Measurements from ENCODE around the gene EIF4E. TPM values are rescaled to one million over a fixed set of nuclear protein-coding genes. Genes with fewer than 3 reads are reported as not detected.
"Not testable (repeated sequence)": the region's sequence is repeated elsewhere in the genome, so short reads cannot be mapped to it uniquely, and the experiment has no call there.

The EIF4E gene
- total and polyA plus RNA-seq, 4 donors: 10.4 to 121 (median 57.8) TPM

GRCh38 chr4:98937986-98938720 is 9.2 kb upstream of the EIF4E start:
- Histone ChIP-seq H3K9me3 (ENCODE audit: control insufficient read depth in 4 of 4, insufficient read depth in 3 of 4, low read length in 3 of 4) (no peaks in the 10 kb centered on the region), H3K36me3 (ENCODE audit: control insufficient read depth in 4 of 4, insufficient read depth in 4 of 4, low read length in 4 of 4) (no peaks in the 10 kb centered on the region), H3K9ac (ENCODE audit: insufficient read depth in 1 of 2, low read length in 2 of 2) (no peak overlapping the region), H3K27me3 (ENCODE audit: control insufficient read depth in 3 of 3, insufficient read depth in 3 of 3, low read length in 2 of 3) (no peaks in the 10 kb centered on the region), H3K4me1 (ENCODE audit: control insufficient read depth in 5 of 5, insufficient read depth in 5 of 5, low read length in 5 of 5) (no peaks in the 10 kb centered on the region), H3K27ac (ENCODE audit: low read depth in 1 of 2, low read length in 1 of 2) (no peak overlapping the region), H3K4me3 (no peak overlapping the region)
- 65 to 68% methylated on average over 2 of the region's 2 CpGs for WGBS, 2 donors
- TF ChIP-seq, protein P1, sequence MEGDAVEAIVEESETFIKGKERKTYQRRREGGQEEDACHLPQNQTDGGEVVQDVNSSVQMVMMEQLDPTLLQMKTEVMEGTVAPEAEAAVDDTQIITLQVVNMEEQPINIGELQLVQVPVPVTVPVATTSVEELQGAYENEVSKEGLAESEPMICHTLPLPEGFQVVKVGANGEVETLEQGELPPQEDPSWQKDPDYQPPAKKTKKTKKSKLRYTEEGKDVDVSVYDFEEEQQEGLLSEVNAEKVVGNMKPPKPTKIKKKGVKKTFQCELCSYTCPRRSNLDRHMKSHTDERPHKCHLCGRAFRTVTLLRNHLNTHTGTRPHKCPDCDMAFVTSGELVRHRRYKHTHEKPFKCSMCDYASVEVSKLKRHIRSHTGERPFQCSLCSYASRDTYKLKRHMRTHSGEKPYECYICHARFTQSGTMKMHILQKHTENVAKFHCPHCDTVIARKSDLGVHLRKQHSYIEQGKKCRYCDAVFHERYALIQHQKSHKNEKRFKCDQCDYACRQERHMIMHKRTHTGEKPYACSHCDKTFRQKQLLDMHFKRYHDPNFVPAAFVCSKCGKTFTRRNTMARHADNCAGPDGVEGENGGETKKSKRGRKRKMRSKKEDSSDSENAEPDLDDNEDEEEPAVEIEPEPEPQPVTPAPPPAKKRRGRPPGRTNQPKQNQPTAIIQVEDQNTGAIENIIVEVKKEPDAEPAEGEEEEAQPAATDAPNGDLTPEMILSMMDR (IDR thresholded peaks at IDR 0.05; ENCODE audit: control extremely low read depth, extremely low read depth): no peak
- DNase-seq (no peak), ATAC-seq (ENCODE audit: insufficient read depth, low FRiP score) (peak; percentile 28)

DNA sequence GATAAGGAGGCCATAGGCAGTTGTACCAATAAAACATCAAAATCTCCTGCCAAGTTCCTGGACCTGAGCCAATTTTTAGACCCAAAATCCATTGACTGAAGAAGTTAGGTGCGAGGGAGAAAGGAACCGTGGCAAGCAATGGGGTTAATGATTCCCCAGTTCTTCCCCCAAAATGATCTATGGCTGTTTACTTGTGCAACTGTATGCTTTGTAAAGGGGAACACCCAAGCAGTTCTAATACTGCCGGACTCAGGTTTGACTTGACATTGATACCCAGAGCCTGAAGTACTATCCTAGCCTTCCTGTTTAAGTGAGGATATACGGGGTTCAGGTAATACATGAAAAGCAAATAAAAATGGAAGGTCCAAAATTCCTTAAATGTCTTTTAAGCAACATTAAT is 6.7 kb upstream of the EIF4E start:
- Histone ChIP-seq H3K36me3 (ENCODE audit: control insufficient read depth in 4 of 4, insufficient read depth in 4 of 4, low read length in 4 of 4) (no peaks in the 10 kb centered on the region), H3K9ac (ENCODE audit: insufficient read depth in 1 of 2, low read length in 2 of 2) (no peak overlapping the region), H3K27me3 (ENCODE audit: control insufficient read depth in 3 of 3, insufficient read depth in 3 of 3, low read length in 2 of 3) (no peaks in the 10 kb centered on the region), H3K4me3 (no peak overlapping the region), H3K4me1 (ENCODE audit: control insufficient read depth in 5 of 5, insufficient read depth in 5 of 5, low read length in 5 of 5) (peaks cover 0 to 1% (median 0%) of the 10 kb centered on the region in 5 donors), H3K27ac (ENCODE audit: low read depth in 1 of 2, low read length in 1 of 2) (no peak overlapping the region), H3K9me3 (ENCODE audit: control insufficient read depth in 4 of 4, insufficient read depth in 3 of 4, low read length in 3 of 4) (no peaks in the 10 kb centered on the region)
- ATAC-seq (ENCODE audit: insufficient read depth, low FRiP score) (no peak), DNase-seq (no peak)
- 88 to 91% methylated on average over 4 of the region's 4 CpGs for WGBS, 2 donors
- TF ChIP-seq, protein P1 (IDR thresholded peaks at IDR 0.05; ENCODE audit: control extremely low read depth, extremely low read depth): no peak

GRCh38 chr4:98934851-98935250 is 5.9 kb upstream of the EIF4E start:
- not testable (repeated sequence) for H3K27ac ChIP-seq (ENCODE audit: low read depth in 1 of 2, low read length in 1 of 2); ATAC-seq (ENCODE audit: insufficient read depth, low FRiP score); H3K9me3 ChIP-seq (ENCODE audit: control insufficient read depth in 4 of 4, insufficient read depth in 3 of 4, low read length in 3 of 4); H3K4me3 ChIP-seq; DNase-seq; H3K36me3 ChIP-seq (ENCODE audit: control insufficient read depth in 4 of 4, insufficient read depth in 4 of 4, low read length in 4 of 4); H3K4me1 ChIP-seq (ENCODE audit: control insufficient read depth in 5 of 5, insufficient read depth in 5 of 5, low read length in 5 of 5); H3K27me3 ChIP-seq (ENCODE audit: control insufficient read depth in 3 of 3, insufficient read depth in 3 of 3, low read length in 2 of 3); H3K9ac ChIP-seq (ENCODE audit: insufficient read depth in 1 of 2, low read length in 2 of 2)
- WGBS, 2 donors: 79 to 88% methylated on average over 7 of the region's 7 CpGs

GRCh38 chr4:98932539-98932938 is 3.6 kb upstream of the EIF4E start:
- Histone ChIP-seq H3K9me3 (ENCODE audit: control insufficient read depth in 4 of 4, insufficient read depth in 3 of 4, low read length in 3 of 4) (no peaks in the 10 kb centered on the region), H3K4me3 (no peak overlapping the region), H3K27me3 (ENCODE audit: control insufficient read depth in 3 of 3, insufficient read depth in 3 of 3, low read length in 2 of 3) (no peaks in the 10 kb centered on the region), H3K4me1 (ENCODE audit: control insufficient read depth in 5 of 5, insufficient read depth in 5 of 5, low read length in 5 of 5) (peaks cover 0 to 4% (median 3%) of the 10 kb centered on the region in 5 donors), H3K27ac (ENCODE audit: low read depth in 1 of 2, low read length in 1 of 2) (no peak overlapping the region), H3K36me3 (ENCODE audit: control insufficient read depth in 4 of 4, insufficient read depth in 4 of 4, low read length in 4 of 4) (peaks cover 0 to 5% (median 0%) of the 10 kb centered on the region in 4 donors), H3K9ac (ENCODE audit: insufficient read depth in 1 of 2, low read length in 2 of 2) (no peak overlapping the region)
- WGBS, 2 donors: 11 to 49% methylated on average over 3 of the region's 3 CpGs
- no peak for ATAC-seq (ENCODE audit: insufficient read depth, low FRiP score)
- TF ChIP-seq, protein P1 (IDR thresholded peaks at IDR 0.05; ENCODE audit: control extremely low read depth, extremely low read depth): no peak
- DNase-seq: peak in 1 of 3 donors; percentile 13
